T follicular helper cell (primary cell): ENCODE measurements around the gene GRAPL.
"Not testable (repeated sequence)": the region's sequence is repeated elsewhere in the genome, so short reads cannot be mapped to it uniquely, and the experiment has no call there.

Experiments used
- DNase-seq: peaks from one replicate; pipeline ENCODE4 v3.0.0-alpha.2; 2020; ENCODE audit warnings: low read depth

GRAPL gene

GRCh38 chr17:19188870-19189708, 61.7 kb downstream of the GRAPL start:
- DNase-seq, result not testable (repeated sequence)

GRCh38 chr17:19189781-19190405, 62.5 kb downstream of the GRAPL start:
- not testable (repeated sequence) for DNase-seq

- DNase-seq, result not testable (repeated sequence)
These were observed 69.2 kb downstream of the GRAPL start for GRCh38 chr17:19196382-19197204.

- not testable (repeated sequence) for DNase-seq
These were observed 75.1 kb downstream of the GRAPL start for GRCh38 chr17:19202448-19202847.

- not testable (repeated sequence) for DNase-seq
These were observed 76.0 kb downstream of the GRAPL start for GRCh38 chr17:19203429-19203828.
